Neural cell (in vitro differentiated cells): Measurements from ENCODE around the gene F2R. TPM values are rescaled to one million over a fixed set of nuclear protein-coding genes. Genes with fewer than 3 reads are reported as not detected.

Experiments
- H2AFZ ChIP-seq: fragments of 200-600, 300-800 bp; sonication (generic), shearing (Covaris generic); 2 replicates; pipeline ENCODE4 v1.6.0; 2014; ENCODE audit warnings: low read depth, mild to moderate bottlenecking, antibody characterized with exemption, low read length, moderate library complexity
- H3F3A ChIP-seq: fragments of 200-600 bp; shearing (Covaris generic); 2 replicates; pipeline ENCODE4 v1.6.1; 2016; ENCODE audit warnings: mild to moderate bottlenecking, moderate library complexity, mixed read lengths, antibody characterized with exemption, low read length; ENCODE audit not compliant: insufficient read depth, poor library complexity, severe bottlenecking
- H3K27ac ChIP-seq: fragments of 200-600, 300-800 bp; sonication (generic), shearing (Covaris generic); 2 replicates; pipeline ENCODE4 v1.5.1; 2014; ENCODE audit warnings: mild to moderate bottlenecking, low read length, moderate library complexity
- H3K27me3 ChIP-seq: fragments of 300-800, 200-600 bp; sonication (generic), shearing (Covaris generic); 2 replicates; pipeline ENCODE4 v1.6.0; 2014; ENCODE audit warnings: mild to moderate bottlenecking, low read depth, low read length, moderate library complexity; ENCODE audit not compliant: insufficient read depth
- H3K36me3 ChIP-seq: fragments of 300-800, 200-600 bp; sonication (generic), shearing (Covaris generic); 2 replicates; pipeline ENCODE4 v1.5.1; 2014; ENCODE audit warnings: mild to moderate bottlenecking, antibody characterized with exemption, low read length, moderate library complexity; ENCODE audit not compliant: insufficient read depth
- H3K4me2 ChIP-seq: fragments of 300-800, 200-600 bp; sonication (generic), shearing (Covaris generic); 2 replicates; pipeline ENCODE4 v1.6.0; 2014; ENCODE audit warnings: mild to moderate bottlenecking, low read length
- H3K4me3 ChIP-seq: fragments of 300-800, 200-600 bp; sonication (generic), shearing (Covaris generic); 2 replicates; pipeline ENCODE4 v1.5.1; 2014; ENCODE audit warnings: mild to moderate bottlenecking, low read length, moderate library complexity
- H3K79me2 ChIP-seq: fragments of 200-600 bp; shearing (Covaris generic); replicated peaks from 2 replicates; pipeline ENCODE4 v1.6.0; 2014; ENCODE audit warnings: mild to moderate bottlenecking, low read length, moderate library complexity; ENCODE audit not compliant: insufficient read depth
- H3K9ac ChIP-seq: fragments of 300-800, 200-600 bp; sonication (generic), shearing (Covaris generic); 2 replicates; pipeline ENCODE4 v1.6.1; 2016; ENCODE audit warnings: mild to moderate bottlenecking, low read length, mixed read lengths
- H3K9me2 ChIP-seq: fragments of 200-600 bp; shearing (Covaris generic); 2 replicates; pipeline ENCODE4 v1.6.1; 2016; ENCODE audit warnings: mild to moderate bottlenecking, low read length, mixed read lengths; ENCODE audit not compliant: insufficient read depth
- H3K9me3 ChIP-seq: fragments of 200-600, 300-800 bp; sonication (generic), shearing (Covaris generic); 2 replicates; pipeline ENCODE4 v1.6.1; 2016; ENCODE audit warnings: mild to moderate bottlenecking, mixed run types, low read length, moderate library complexity, mixed read lengths
- H4K20me1 ChIP-seq: fragments of 200-600 bp; shearing (Covaris generic); 2 replicates; pipeline ENCODE4 v1.6.1; 2016; ENCODE audit warnings: mild to moderate bottlenecking, mixed run types; ENCODE audit not compliant: insufficient read depth
- CTCF ChIP-seq: fragments of 450-650 bp; IDR thresholded peaks from 2 replicates; pipeline ENCODE4 v1.5.1; 2014; ENCODE audit warnings: antibody characterized with exemption, mild to moderate bottlenecking, moderate library complexity; ENCODE audit not compliant: poor library complexity, severe bottlenecking
- EP300 ChIP-seq: fragments of 450-650 bp; conservative IDR thresholded peaks from 2 replicates; pipeline ENCODE4 v1.6.1; 2014; ENCODE audit warnings: antibody characterized with exemption, mild to moderate bottlenecking, moderate library complexity; ENCODE audit not compliant: poor library complexity, severe bottlenecking
- EZH2 ChIP-seq: fragments of 200-600, 300-800 bp; shearing (Covaris generic), sonication (generic); IDR thresholded peaks from 2 replicates; pipeline ENCODE4 v1.6.1; 2014; ENCODE audit warnings: antibody characterized with exemption, low read length, borderline replicate concordance, mild to moderate bottlenecking; ENCODE audit not compliant: insufficient read depth, poor library complexity, severe bottlenecking
- MXI1 ChIP-seq: fragments of 450-650 bp; conservative IDR thresholded peaks from 2 replicates; pipeline ENCODE4 v1.6.1; 2014; ENCODE audit warnings: antibody characterized with exemption, mild to moderate bottlenecking; ENCODE audit not compliant: poor library complexity, severe bottlenecking
- POLR2AphosphoS5 ChIP-seq: IDR thresholded peaks from 2 replicates; pipeline ENCODE4 v1.6.1; 2012
- RAD21 ChIP-seq: fragments of 450-650 bp; conservative IDR thresholded peaks from 2 replicates; pipeline ENCODE4 v1.6.1; 2014; ENCODE audit warnings: antibody characterized with exemption, mild to moderate bottlenecking, moderate library complexity
- REST ChIP-seq: IDR thresholded peaks from 2 replicates; pipeline ENCODE4 v1.6.1; 2012; ENCODE audit warnings: borderline replicate concordance
- SMC3 ChIP-seq: fragments of 450-650 bp; conservative IDR thresholded peaks from 2 replicates; pipeline ENCODE4 v1.6.1; 2014; ENCODE audit warnings: antibody characterized with exemption, mild to moderate bottlenecking, moderate library complexity; ENCODE audit not compliant: poor library complexity
- TAF1 ChIP-seq: IDR thresholded peaks from 2 replicates; pipeline ENCODE4 v1.6.1; 2012; ENCODE audit warnings: low read depth
- polyA plus RNA-seq: library from polyadenylated mRNA; depleted of rRNA; stranded (reverse); fragments of >200 nt; gene quantifications from 2 replicates; pipeline ENCODE4 v1.2.3, GENCODE V29; 2014

F2R gene
- polyA plus RNA-seq, 1 donor from 2014 or later: 35.9 TPM

GRCh38 chr5:76763136-76763535 lies 47.2 kb downstream of the F2R start:
- no peaks in the 10 kb centered on the region for H3K79me2 ChIP-seq
- no peaks in the 10 kb centered on the region for H4K20me1 ChIP-seq
- H3K9me2 ChIP-seq: no peaks in the 10 kb centered on the region
- TF ChIP-seq REST (no peak), EP300 (no peak), CTCF (no peak), POLR2AphosphoS5 (no peak), MXI1 (no peak), SMC3 (no peak), EZH2 (no peak), RAD21 (no peak), TAF1 (no peak)
- H3K4me2 ChIP-seq: no peak overlapping the region
- no peaks in the 10 kb centered on the region for H3K27me3 ChIP-seq
- H3K4me3 ChIP-seq: no peak overlapping the region
- H3K9me3 ChIP-seq: no peaks in the 10 kb centered on the region
- no peak overlapping the region for H3K27ac ChIP-seq
- no peak overlapping the region for H3K9ac ChIP-seq
- H2AFZ ChIP-seq: no peak overlapping the region
- no peaks in the 10 kb centered on the region for H3K36me3 ChIP-seq
- H3F3A ChIP-seq: no peaks in the 10 kb centered on the region

DNA sequence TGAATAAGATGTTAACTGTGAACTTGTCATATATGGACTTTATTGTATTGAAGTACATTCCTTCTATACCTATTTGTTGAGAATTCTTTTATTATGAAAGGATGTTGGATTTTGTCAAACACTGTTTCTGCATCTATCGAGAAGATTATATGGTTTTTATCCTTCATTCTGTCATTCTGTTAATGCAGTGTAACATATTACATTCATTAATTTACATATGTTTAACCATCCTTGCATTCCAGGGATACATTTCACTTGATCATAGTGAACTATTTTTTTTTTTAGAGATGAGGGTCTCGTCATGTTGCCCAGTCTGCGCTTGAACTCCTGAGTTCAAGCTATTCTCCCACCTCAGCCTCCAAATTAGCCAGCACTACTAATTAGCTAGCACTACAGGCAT lies 48.4 kb downstream of the F2R start:
- Histone ChIP-seq H3K27ac (no peak overlapping the region), H3K4me2 (no peak overlapping the region)
- TF ChIP-seq RAD21: no peak

GRCh38 chr5:76765249-76765648 lies 49.3 kb downstream of the F2R start:
- H3K9me3 ChIP-seq: no peaks in the 10 kb centered on the region
- H3K9me2 ChIP-seq: no peaks in the 10 kb centered on the region
- H3K36me3 ChIP-seq: no peaks in the 10 kb centered on the region
- no peak overlapping the region for H3K4me3 ChIP-seq
- no peak overlapping the region for H3K9ac ChIP-seq
- H4K20me1 ChIP-seq: no peaks in the 10 kb centered on the region
- H2AFZ ChIP-seq: no peak overlapping the region
- H3F3A ChIP-seq: no peaks in the 10 kb centered on the region
- no peaks in the 10 kb centered on the region for H3K27me3 ChIP-seq
- H3K79me2 ChIP-seq: no peaks in the 10 kb centered on the region
- TF ChIP-seq POLR2AphosphoS5 (no peak), REST (no peak), EZH2 (no peak), MXI1 (no peak), RAD21 (no peak), CTCF (no peak), TAF1 (no peak), SMC3 (no peak), EP300 (no peak)
- H3K4me2 ChIP-seq: no peak overlapping the region
- H3K27ac ChIP-seq: no peak overlapping the region

More for the DNA sequence above, 48.4 kb downstream of the F2R start:
- Histone ChIP-seq H3K9ac (no peak overlapping the region), H3K36me3 (no peaks in the 10 kb centered on the region), H3K27me3 (no peaks in the 10 kb centered on the region), H3K9me3 (no peaks in the 10 kb centered on the region), H3K9me2 (no peaks in the 10 kb centered on the region), H4K20me1 (no peaks in the 10 kb centered on the region), H2AFZ (no peak overlapping the region), H3K79me2 (no peaks in the 10 kb centered on the region), H3K4me3 (no peak overlapping the region), H3F3A (no peaks in the 10 kb centered on the region)
